Neural progenitor cell (in vitro differentiated cells): Measurements from ENCODE around the gene CRIP2. TPM values are rescaled to one million over a fixed set of nuclear protein-coding genes. Genes with fewer than 3 reads are reported as not detected.

Experiments used
- DNase-seq: peaks from one replicate; pipeline ENCODE4 v3.0.0-alpha.2; 2016; ENCODE audit warnings: low spot score
- H2AFZ ChIP-seq: fragments of 200-600 bp; sonication (generic); replicated peaks from 2 replicates; pipeline ENCODE4 v1.6.1; 2016; ENCODE audit warnings: antibody characterized with exemption
- H3F3A ChIP-seq: fragments of 200-600 bp; sonication (generic); 2 replicates; pipeline ENCODE4 v1.6.1; 2016; ENCODE audit warnings: antibody characterized with exemption, low read depth
- H3K27ac ChIP-seq: fragments of 200-600 bp; sonication (generic); 2 replicates; pipeline ENCODE4 v1.5.1; 2016; ENCODE audit warnings: mild to moderate bottlenecking
- H3K27me3 ChIP-seq: fragments of 200-600 bp; sonication (generic); 2 replicates; pipeline ENCODE4 v1.6.1; 2016; ENCODE audit warnings: mild to moderate bottlenecking, moderate library complexity
- H3K36me3 ChIP-seq: fragments of 200-600 bp; sonication (generic); 2 replicates; pipeline ENCODE4 v1.5.1; 2016
- H3K4me1 ChIP-seq: fragments of 200-600 bp; sonication (generic); 2 replicates; pipeline ENCODE4 v1.6.1; 2016; ENCODE audit warnings: mixed run types
- H3K4me2 ChIP-seq: fragments of 200-600 bp; sonication (generic); 2 replicates; pipeline ENCODE4 v1.6.1; 2016
- H3K4me3 ChIP-seq: fragments of 200-600 bp; sonication (generic); 2 replicates; pipeline ENCODE4 v1.5.1; 2016
- H3K79me2 ChIP-seq: fragments of 200-600 bp; sonication (generic); 2 replicates; pipeline ENCODE4 v1.6.1; 2016; ENCODE audit warnings: low read depth
- H3K9ac ChIP-seq: fragments of 200-600 bp; sonication (generic); 2 replicates; pipeline ENCODE4 v1.6.1; 2016
- H3K9me3 ChIP-seq: fragments of 200-600 bp; sonication (generic); 2 replicates; pipeline ENCODE4 v1.5.1; 2016; ENCODE audit warnings: low read depth
- H4K20me1 ChIP-seq: fragments of 200-600 bp; sonication (generic); 2 replicates; pipeline ENCODE4 v1.6.1; 2016; ENCODE audit warnings: low read depth
- H3K27ac Mint-ChIP-seq: 3 replicates; pipeline ENCODE4 v1.8.0; 2021; ENCODE audit warnings: mixed read lengths
- H3K27me3 Mint-ChIP-seq: 2 replicates; pipeline ENCODE4 v1.8.0; 2022; ENCODE audit warnings: low read depth, mild to moderate bottlenecking, inconsistent platforms, moderate library complexity, mixed read lengths; ENCODE audit not compliant: insufficient read depth
- H3K36me3 Mint-ChIP-seq: 3 replicates; pipeline ENCODE4 v1.8.0; 2021; ENCODE audit warnings: mixed read lengths
- H3K4me1 Mint-ChIP-seq: 3 replicates; pipeline ENCODE4 v1.8.0; 2021; ENCODE audit warnings: mixed read lengths
- H3K4me3 Mint-ChIP-seq: 3 replicates; pipeline ENCODE4 v1.8.0; 2021; ENCODE audit warnings: mild to moderate bottlenecking, moderate library complexity, mixed read lengths
- H3K9me3 Mint-ChIP-seq: 3 replicates; pipeline ENCODE4 v1.8.0; 2020; ENCODE audit warnings: mixed read lengths
- CTCF ChIP-seq: fragments of 200-600 bp; sonication (generic); IDR thresholded peaks from 2 replicates; pipeline ENCODE4 v1.5.1; 2017; ENCODE audit warnings: antibody characterized with exemption, mild to moderate bottlenecking
- EZH2 ChIP-seq: fragments of 200-600 bp; sonication (generic); IDR thresholded peaks from 2 replicates; pipeline ENCODE4 v1.6.1; 2017; ENCODE audit warnings: antibody characterized with exemption, mild to moderate bottlenecking, moderate library complexity
- EZH2phosphoT487 ChIP-seq: fragments of 200-600 bp; sonication (generic); IDR thresholded peaks from 2 replicates; pipeline ENCODE4 v1.6.1; 2017; ENCODE audit warnings: antibody characterized with exemption
- total RNA-seq: library from RNA; depleted of rRNA; stranded (reverse); fragments of >200 nt; gene quantifications from 2 replicates; pipeline ENCODE4 v1.2.3, GENCODE V29; 2015; ENCODE audit warnings: low replicate concordance

Gene CRIP2
- 0.30 and 3.5 TPM in 2 replicates for total RNA-seq

- H3K9me3 Mint-ChIP-seq: no peaks in the 10 kb centered on the region
- Histone ChIP-seq H2AFZ (peak within 1 kb of the TSS; percentile 76), H3K4me1 (peaks cover 45% of the 10 kb centered on the region), H3K4me3 (peak within 1 kb of the TSS; percentile 78), H3K9ac (no peak within 1 kb of the TSS), H4K20me1 (peaks cover 67% of the 10 kb centered on the region), H3K27me3 (peaks cover 51% of the 10 kb centered on the region), H3K9me3 (no peaks in the 10 kb centered on the region), H3K36me3 (no peaks in the 10 kb centered on the region), H3K4me2 (peak within 1 kb of the TSS; percentile 98), H3F3A (peaks cover 35% of the 10 kb centered on the region), H3K27ac (no peak within 1 kb of the TSS), H3K79me2 (no peaks in the 10 kb centered on the region)
- peak; percentile 81 for DNase-seq
- peaks cover 6% of the 10 kb centered on the region for H3K27me3 Mint-ChIP-seq
- no peak within 1 kb of the TSS for H3K27ac Mint-ChIP-seq
- H3K4me3 Mint-ChIP-seq: peak within 1 kb of the TSS; percentile 83
- no peaks in the 10 kb centered on the region for H3K36me3 Mint-ChIP-seq
- TF ChIP-seq EZH2: no peak
- TF ChIP-seq EZH2phosphoT487: peak; percentile 60
- TF ChIP-seq CTCF: no peak
- H3K4me1 Mint-ChIP-seq: peaks cover 25% of the 10 kb centered on the region
Measured at GRCh38 chr14:105474483-105475268, at the start of gene CRIP2. TSS of gene CRIP2 (plus strand) at chr14:105474821. CDS start at chr14:105474863, 42 bp downstream.

- H3K9me3 ChIP-seq: no peaks in the 10 kb centered on the region
- peaks cover 70% of the 10 kb centered on the region for H4K20me1 ChIP-seq
- no peak overlapping the region for H3K4me3 ChIP-seq
- H3K4me1 ChIP-seq: peaks cover 12% of the 10 kb centered on the region
- H3K27ac ChIP-seq: no peak overlapping the region
- H3F3A ChIP-seq: no peaks in the 10 kb centered on the region
- H3K36me3 ChIP-seq: no peaks in the 10 kb centered on the region
- no peak overlapping the region for H2AFZ ChIP-seq
- peaks cover 98% of the 10 kb centered on the region for H3K79me2 ChIP-seq
- H3K9ac ChIP-seq: no peak overlapping the region
- Mint-ChIP-seq H3K4me3 (no peak overlapping the region), H3K36me3 (peaks cover 39% of the 10 kb centered on the region), H3K9me3 (peaks cover 18% of the 10 kb centered on the region), H3K4me1 (peaks cover 13% of the 10 kb centered on the region), H3K27ac (no peak overlapping the region), H3K27me3 (no peaks in the 10 kb centered on the region)
- no peaks in the 10 kb centered on the region for H3K27me3 ChIP-seq
- TF ChIP-seq CTCF: no peak
- no peak for TF ChIP-seq EZH2
- no peak for TF ChIP-seq EZH2phosphoT487
- H3K4me2 ChIP-seq: no peak overlapping the region
- no peak for DNase-seq
Measured at GRCh38 chr14:105424861-105425260, 49.8 kb upstream of the CRIP2 start.

GRCh38 chr14:105425823-105426247 lies 48.8 kb upstream of the CRIP2 start:
- Histone ChIP-seq H3K79me2 (peaks cover 100% of the 10 kb centered on the region), H3K27ac (no peak overlapping the region), H4K20me1 (peaks cover 72% of the 10 kb centered on the region), H3K36me3 (no peaks in the 10 kb centered on the region), H3K9ac (no peak overlapping the region), H3K4me3 (no peak overlapping the region), H3K27me3 (no peaks in the 10 kb centered on the region), H3K4me2 (no peak overlapping the region), H3F3A (no peaks in the 10 kb centered on the region), H3K4me1 (peaks cover 9% of the 10 kb centered on the region), H2AFZ (no peak overlapping the region), H3K9me3 (no peaks in the 10 kb centered on the region)
- Mint-ChIP-seq H3K9me3 (peaks cover 27% of the 10 kb centered on the region), H3K4me3 (no peak overlapping the region), H3K36me3 (peaks cover 48% of the 10 kb centered on the region), H3K27me3 (no peaks in the 10 kb centered on the region), H3K27ac (no peak overlapping the region), H3K4me1 (peaks cover 13% of the 10 kb centered on the region)
- no peak for DNase-seq
- no peak for TF ChIP-seq EZH2
- no peak for TF ChIP-seq EZH2phosphoT487
- no peak for TF ChIP-seq CTCF
